ENCODE results near the gene TCF12. TPM values are rescaled to one million over a fixed set of nuclear protein-coding genes. Genes with fewer than 3 reads are reported as not detected.

The TCF12 gene
- polyA plus RNA-seq, 3 donors = 15.8 to 52.5 (median 27.6) TPM

DNA sequence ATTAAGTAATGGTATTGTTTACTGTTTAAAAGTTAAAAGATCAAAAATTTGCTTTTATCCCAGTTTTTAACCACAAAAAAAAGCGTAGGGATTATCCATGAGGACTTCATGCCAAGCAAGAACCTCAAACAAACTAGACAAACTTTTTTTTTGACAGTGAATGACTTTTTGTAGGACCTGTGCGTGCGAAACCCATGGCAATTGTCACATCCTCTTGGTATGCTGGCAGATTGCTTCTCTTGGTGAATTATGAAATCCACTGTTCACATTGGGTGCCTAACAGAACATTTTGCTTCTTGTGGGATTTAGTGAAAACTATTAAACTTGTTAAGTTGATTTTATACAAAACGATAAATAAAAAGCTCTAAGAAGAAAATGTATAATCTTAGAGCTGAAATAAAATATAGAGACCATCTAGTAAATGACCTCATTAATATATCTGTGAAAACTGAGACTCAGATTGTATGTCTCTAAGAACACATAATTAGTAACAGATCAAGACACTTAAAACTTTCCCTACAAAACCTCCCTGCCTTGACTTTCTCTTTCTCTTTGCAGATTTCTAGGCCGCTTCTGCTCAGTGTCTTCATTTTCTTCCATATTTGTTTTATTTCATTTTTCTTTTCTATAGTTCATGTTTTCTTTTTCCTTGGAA, 370.6 kb downstream of the TCF12 start:
- peak in 1 of 3 donors; percentile 66 for DNase-seq
- Histone ChIP-seq H3K27ac (ENCODE audit: low read depth in 1 of 2, low read length in 2 of 2) (peak overlapping the region in 1 of 2 donors; percentile 53), H3K4me2 (replicated peaks; ENCODE audit: extremely low read depth, low read length, poor library complexity, severe bottlenecking) (no peak overlapping the region), H3K4me3 (replicated peaks in 1 of 3; ENCODE audit: low read depth in 2 of 3, low read length in 3 of 3) (no peak overlapping the region), H3K9me3 (replicated peaks in 1 of 2; ENCODE audit: control insufficient read depth in 1 of 2, insufficient read depth in 1 of 2, low read length in 2 of 2) (no peaks in the 10 kb centered on the region), H3K27me3 (ENCODE audit: control insufficient read depth in 2 of 2, insufficient read depth in 2 of 2, low read length in 2 of 2) (no peaks in the 10 kb centered on the region), H2AFZ (ENCODE audit: insufficient read depth, low read depth, low read length, poor library complexity, severe bottlenecking) (no peak overlapping the region), H4K20me1 (ENCODE audit: insufficient read depth, low read length) (no peaks in the 10 kb centered on the region), H3K79me2 (ENCODE audit: insufficient read depth, low read length) (no peaks in the 10 kb centered on the region), H3K9ac (ENCODE audit: insufficient read depth, low read length, poor library complexity, severe bottlenecking) (no peak overlapping the region), H3K4me1 (ENCODE audit: control insufficient read depth in 1 of 2, insufficient read depth in 2 of 2, low read length in 2 of 2) (peaks cover 5 to 19% of the 10 kb centered on the region in 2 donors), H3K36me3 (replicated peaks in 1 of 2; ENCODE audit: control insufficient read depth in 1 of 2, insufficient read depth in 2 of 2, low read length in 2 of 2) (peaks cover 2 to 46% of the 10 kb centered on the region in 2 donors)
- TF ChIP-seq, protein P1, sequence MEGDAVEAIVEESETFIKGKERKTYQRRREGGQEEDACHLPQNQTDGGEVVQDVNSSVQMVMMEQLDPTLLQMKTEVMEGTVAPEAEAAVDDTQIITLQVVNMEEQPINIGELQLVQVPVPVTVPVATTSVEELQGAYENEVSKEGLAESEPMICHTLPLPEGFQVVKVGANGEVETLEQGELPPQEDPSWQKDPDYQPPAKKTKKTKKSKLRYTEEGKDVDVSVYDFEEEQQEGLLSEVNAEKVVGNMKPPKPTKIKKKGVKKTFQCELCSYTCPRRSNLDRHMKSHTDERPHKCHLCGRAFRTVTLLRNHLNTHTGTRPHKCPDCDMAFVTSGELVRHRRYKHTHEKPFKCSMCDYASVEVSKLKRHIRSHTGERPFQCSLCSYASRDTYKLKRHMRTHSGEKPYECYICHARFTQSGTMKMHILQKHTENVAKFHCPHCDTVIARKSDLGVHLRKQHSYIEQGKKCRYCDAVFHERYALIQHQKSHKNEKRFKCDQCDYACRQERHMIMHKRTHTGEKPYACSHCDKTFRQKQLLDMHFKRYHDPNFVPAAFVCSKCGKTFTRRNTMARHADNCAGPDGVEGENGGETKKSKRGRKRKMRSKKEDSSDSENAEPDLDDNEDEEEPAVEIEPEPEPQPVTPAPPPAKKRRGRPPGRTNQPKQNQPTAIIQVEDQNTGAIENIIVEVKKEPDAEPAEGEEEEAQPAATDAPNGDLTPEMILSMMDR (IDR thresholded peaks at IDR 0.05) = no peak
- peaks cover 0 to 3% (median 1%) of the 10 kb centered on the region in 7 donors for H3K9me3 Mint-ChIP-seq
- peak overlapping the region in 2 of 7 donors; percentile 7 to 17 for H3K27ac Mint-ChIP-seq
- H3K36me3 Mint-ChIP-seq = peaks cover 48 to 51% of the 10 kb centered on the region in 2 donors
- peaks cover 0 to 2% (median 0%) of the 10 kb centered on the region in 3 donors for H3K27me3 Mint-ChIP-seq (ENCODE audit: low read depth in 3 of 3)
- H3K4me3 Mint-ChIP-seq = no peak overlapping the region
- H3K4me1 Mint-ChIP-seq = peaks cover 30% of the 10 kb centered on the region
- 0% methylated on average over 2 of the region's 5 CpGs for WGBS (ENCODE audit: insufficient coverage)
- intact Hi-C loops (cut with micrococcal nuclease) = no loop called here

DNA sequence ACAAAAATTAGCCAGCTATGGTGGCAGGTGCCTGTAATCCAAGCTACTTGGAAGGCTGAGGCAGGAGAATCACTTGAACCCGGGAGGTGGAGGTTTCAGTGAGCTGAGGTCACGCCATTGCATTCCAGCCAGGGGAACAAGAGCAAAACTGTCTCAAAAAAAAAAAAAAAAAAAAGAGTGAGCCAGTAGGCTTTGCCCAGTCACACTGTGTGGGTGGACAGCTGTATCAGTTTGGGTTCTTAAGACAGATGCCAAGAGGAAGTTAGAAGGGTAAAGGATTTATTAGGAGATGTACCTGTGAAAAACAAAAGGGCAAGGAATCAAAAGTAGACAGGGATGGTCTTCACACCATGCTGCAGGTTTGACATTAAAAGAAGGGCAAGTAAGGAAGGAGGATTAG, 371.7 kb downstream of the TCF12 start:
- Histone ChIP-seq H3K79me2 (ENCODE audit: insufficient read depth, low read length) (no peaks in the 10 kb centered on the region), H4K20me1 (ENCODE audit: insufficient read depth, low read length) (no peaks in the 10 kb centered on the region), H3K27me3 (ENCODE audit: control insufficient read depth in 2 of 2, insufficient read depth in 2 of 2, low read length in 2 of 2) (no peaks in the 10 kb centered on the region), H3K4me3 (replicated peaks in 1 of 3; ENCODE audit: low read depth in 2 of 3, low read length in 3 of 3) (no peak overlapping the region), H3K4me2 (replicated peaks; ENCODE audit: extremely low read depth, low read length, poor library complexity, severe bottlenecking) (no peak overlapping the region), H3K9me3 (replicated peaks in 1 of 2; ENCODE audit: control insufficient read depth in 1 of 2, insufficient read depth in 1 of 2, low read length in 2 of 2) (no peaks in the 10 kb centered on the region), H3K4me1 (ENCODE audit: control insufficient read depth in 1 of 2, insufficient read depth in 2 of 2, low read length in 2 of 2) (peaks cover 0 to 10% of the 10 kb centered on the region in 2 donors), H3K9ac (ENCODE audit: insufficient read depth, low read length, poor library complexity, severe bottlenecking) (no peak overlapping the region), H2AFZ (ENCODE audit: insufficient read depth, low read depth, low read length, poor library complexity, severe bottlenecking) (no peak overlapping the region), H3K27ac (ENCODE audit: low read depth in 1 of 2, low read length in 2 of 2) (no peak overlapping the region), H3K36me3 (replicated peaks in 1 of 2; ENCODE audit: control insufficient read depth in 1 of 2, insufficient read depth in 2 of 2, low read length in 2 of 2) (peaks cover 2 to 46% of the 10 kb centered on the region in 2 donors)
- peaks cover 22% of the 10 kb centered on the region for H3K4me1 Mint-ChIP-seq
- no peak for DNase-seq
- TF ChIP-seq, protein P1 (IDR thresholded peaks at IDR 0.05) = no peak
- H3K9me3 Mint-ChIP-seq = peaks cover 0 to 3% (median 1%) of the 10 kb centered on the region in 7 donors
- peak overlapping the region in 3 of 7 donors; percentile 36 to 51 (median 50) for H3K27ac Mint-ChIP-seq
- peaks cover 0 to 2% (median 0%) of the 10 kb centered on the region in 3 donors for H3K27me3 Mint-ChIP-seq (ENCODE audit: low read depth in 3 of 3)
- H3K4me3 Mint-ChIP-seq = no peak overlapping the region
- peaks cover 48 to 51% of the 10 kb centered on the region in 2 donors for H3K36me3 Mint-ChIP-seq
- 94% methylated on average over 2 of the region's 2 CpGs for WGBS (ENCODE audit: insufficient coverage)
- intact Hi-C loops (cut with micrococcal nuclease) = no loop called here

Measured in CD14-positive monocyte (primary cell).